Activated T-cell treated with anti-CD3 and anti-CD28 coated beads for 4 hours (primary cell): ENCODE measurements around the gene IGF1R.

Source experiments
- DNase-seq: peaks from one replicate; pipeline ENCODE4 v3.0.0-alpha.2; 2020

Gene IGF1R

GRCh38 chr15:98930576-98930975 lies 282.2 kb downstream of the IGF1R start:
- no peak for DNase-seq

- DNase-seq = no peak
Measured at GRCh38 chr15:98931004-98931403, 282.7 kb downstream of the IGF1R start.

GRCh38 chr15:98933406-98933805 lies 285.1 kb downstream of the IGF1R start:
- no peak for DNase-seq

- DNase-seq = no peak
Measured at GRCh38 chr15:98935736-98936135, 287.4 kb downstream of the IGF1R start.

- DNase-seq = no peak
Measured at GRCh38 chr15:98937413-98938104, 289.2 kb downstream of the IGF1R start.

- no peak for DNase-seq
Measured at GRCh38 chr15:98938105-98938417, 289.7 kb downstream of the IGF1R start.

GRCh38 chr15:98938799-98939198 lies 290.5 kb downstream of the IGF1R start:
- DNase-seq = no peak

- no peak for DNase-seq
Measured at GRCh38 chr15:98939311-98940080, 291.2 kb downstream of the IGF1R start.

GRCh38 chr15:98941595-98942255 lies 293.4 kb downstream of the IGF1R start:
- no peak for DNase-seq

GRCh38 chr15:98942431-98942830 lies 294.1 kb downstream of the IGF1R start:
- no peak for DNase-seq

- no peak for DNase-seq
Measured at GRCh38 chr15:98943051-98943508, 294.7 kb downstream of the IGF1R start.

- DNase-seq = no peak
Measured at GRCh38 chr15:98943601-98944151, 295.3 kb downstream of the IGF1R start.

- no peak for DNase-seq
Measured at GRCh38 chr15:98946301-98947255, 298.2 kb downstream of the IGF1R start.

GRCh38 chr15:98948456-98948855 lies 300.1 kb downstream of the IGF1R start:
- no peak for DNase-seq

- no peak for DNase-seq
Measured at GRCh38 chr15:98948941-98949340, 300.6 kb downstream of the IGF1R start.

- no peak for DNase-seq
Measured at GRCh38 chr15:98949624-98950023, 301.3 kb downstream of the IGF1R start.

- DNase-seq = no peak
Measured at GRCh38 chr15:98950248-98950647, 301.9 kb downstream of the IGF1R start.

GRCh38 chr15:98951004-98951403 lies 302.7 kb downstream of the IGF1R start:
- DNase-seq = no peak

GRCh38 chr15:98951493-98952320 lies 303.4 kb downstream of the IGF1R start:
- no peak for DNase-seq

GRCh38 chr15:98952381-98952803 lies 304.1 kb downstream of the IGF1R start:
- DNase-seq = no peak

GRCh38 chr15:98953000-98953787 lies 304.9 kb downstream of the IGF1R start:
- no peak for DNase-seq
